A673 (cell line): ENCODE measurements around the gene IGF1R. TPM values are rescaled to one million over a fixed set of nuclear protein-coding genes. Genes with fewer than 3 reads are reported as not detected.

ENCODE experiments used
- BruUV-seq: library from RNA; stranded (reverse); fragments of 400-500 nt; replicated peaks from 2 replicates; lab custom pipeline; 2021; lab: Mats Ljungman, UMichigan
- CTCF ChIA-PET: fragments of 300-600 bp; sonication (Branson Sonifier 250); formaldehyde crosslinking; loops from one replicate; lab custom pipeline; 2022; ENCODE audit warnings: antibody characterized with exemption; lab: Charles Lee
- POLR2A ChIA-PET: fragments of 300-600 bp; sonication (Branson Sonifier 250); formaldehyde crosslinking; loops from one replicate; lab custom pipeline; 2022; ENCODE audit warnings: antibody characterized with exemption; ENCODE audit not compliant: low non-redundant PET; lab: Charles Lee
- DNase-seq: peaks from one replicate; pipeline ENCODE4 v3.0.0-alpha.2; 2015; ENCODE audit warnings: low spot score
- H3K27ac ChIP-seq: fragments of 200-600 bp; sonication (generic); 2 replicates; pipeline ENCODE4 v1.5.1; 2016; ENCODE audit warnings: mixed run types, low read depth, mild to moderate bottlenecking, mixed read lengths, antibody characterized with exemption, low read length; ENCODE audit not compliant: poor library complexity, severe bottlenecking
- H3K27me3 ChIP-seq: fragments of 200-600 bp; sonication (generic); replicated peaks from 2 replicates; pipeline ENCODE4 v1.6.1; 2017; ENCODE audit warnings: mixed run types, low read depth, mild to moderate bottlenecking, mixed read lengths, antibody characterized with exemption, low read length; ENCODE audit not compliant: insufficient read depth, poor library complexity
- H3K36me3 ChIP-seq: fragments of 200-600 bp; sonication (generic); 2 replicates; pipeline ENCODE4 v1.6.1; 2016; ENCODE audit warnings: mixed run types, mild to moderate bottlenecking, mixed read lengths, antibody characterized with exemption, low read length; ENCODE audit not compliant: insufficient read depth, poor library complexity, severe bottlenecking
- H3K4me1 ChIP-seq: fragments of 200-600 bp; sonication (generic); 2 replicates; pipeline ENCODE4 v1.6.1; 2017; ENCODE audit warnings: mixed run types, mild to moderate bottlenecking, mixed read lengths, antibody characterized with exemption, low read length; ENCODE audit not compliant: insufficient read depth, poor library complexity, severe bottlenecking
- H3K4me3 ChIP-seq: fragments of 200-600 bp; sonication (generic); 2 replicates; pipeline ENCODE4 v1.5.1; 2016; ENCODE audit warnings: low read depth, mixed run types, mild to moderate bottlenecking, mixed read lengths, low read length; ENCODE audit not compliant: poor library complexity, severe bottlenecking
- H3K9me3 ChIP-seq: fragments of 200-600 bp; sonication (generic); 2 replicates; pipeline ENCODE4 v1.6.1; 2016; ENCODE audit warnings: mixed run types, low read depth, mild to moderate bottlenecking, mixed read lengths, antibody characterized with exemption, low read length; ENCODE audit not compliant: poor library complexity, severe bottlenecking
- EZH2 ChIP-seq: fragments of 200-600 bp; sonication (generic); IDR thresholded peaks from 2 replicates; pipeline ENCODE4 v1.6.1; 2017; ENCODE audit warnings: borderline replicate concordance, low read depth, mild to moderate bottlenecking, mixed read lengths, antibody characterized with exemption, low read length; ENCODE audit not compliant: poor library complexity, severe bottlenecking
- intact Hi-C: fragments of 100-400 bp; cut with micrococcal nuclease; formaldehyde crosslinking; loops from one replicate; pipeline ENCODE4 v1.10.0; 2022; ENCODE audit not compliant: unreplicated experiment
- total RNA-seq: library from RNA; stranded (reverse); gene quantifications from 2 replicates; pipeline ENCODE4 v1.2.3, GENCODE V29; 2021
- TF ChIP-seq, protein P1 (sequence below): fragments of 300-800, 200-600 bp; sonication (generic); conservative IDR thresholded peaks from 2 replicates; pipeline ENCODE4 v1.5.1; 2017; ENCODE audit warnings: low read depth, mild to moderate bottlenecking, antibody characterized with exemption, low read length, moderate library complexity, mixed read lengths

Gene IGF1R
- total RNA-seq, 1 experiment from 2014 or later = 34.9 TPM

DNA sequence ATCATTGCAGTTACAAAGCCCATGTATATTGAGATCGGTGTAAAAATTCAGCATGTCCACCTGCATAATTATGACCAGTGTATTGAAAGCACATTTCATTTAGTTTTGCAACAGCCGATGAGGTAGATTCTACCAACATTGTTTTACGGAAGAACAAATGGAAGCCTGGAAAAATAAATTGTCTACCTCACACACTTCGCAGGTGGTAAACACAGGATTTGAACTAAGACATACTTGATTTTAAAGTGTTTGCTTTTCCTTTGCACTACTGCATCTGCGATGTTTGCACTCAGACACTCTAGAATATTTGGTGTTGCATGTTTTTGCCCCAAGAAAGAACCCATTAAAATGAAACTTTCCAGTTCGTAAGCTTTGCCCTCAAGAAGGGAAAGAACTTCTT is 210.8 kb downstream of the IGF1R start:
- no peaks in the 10 kb centered on the region for H3K9me3 ChIP-seq
- H3K36me3 ChIP-seq = no peaks in the 10 kb centered on the region
- POLR2A ChIA-PET = no interaction called here
- no TSS peak for BruUV-seq
- peaks cover 61% of the 10 kb centered on the region for H3K4me1 ChIP-seq
- DNase-seq = no peak
- intact Hi-C loops = no loop called here
- no peak overlapping the region for H3K4me3 ChIP-seq
- no peak overlapping the region for H3K27ac ChIP-seq
- H3K27me3 ChIP-seq = no peaks in the 10 kb centered on the region
- TF ChIP-seq EZH2 = no peak
- TF ChIP-seq, protein P1, sequence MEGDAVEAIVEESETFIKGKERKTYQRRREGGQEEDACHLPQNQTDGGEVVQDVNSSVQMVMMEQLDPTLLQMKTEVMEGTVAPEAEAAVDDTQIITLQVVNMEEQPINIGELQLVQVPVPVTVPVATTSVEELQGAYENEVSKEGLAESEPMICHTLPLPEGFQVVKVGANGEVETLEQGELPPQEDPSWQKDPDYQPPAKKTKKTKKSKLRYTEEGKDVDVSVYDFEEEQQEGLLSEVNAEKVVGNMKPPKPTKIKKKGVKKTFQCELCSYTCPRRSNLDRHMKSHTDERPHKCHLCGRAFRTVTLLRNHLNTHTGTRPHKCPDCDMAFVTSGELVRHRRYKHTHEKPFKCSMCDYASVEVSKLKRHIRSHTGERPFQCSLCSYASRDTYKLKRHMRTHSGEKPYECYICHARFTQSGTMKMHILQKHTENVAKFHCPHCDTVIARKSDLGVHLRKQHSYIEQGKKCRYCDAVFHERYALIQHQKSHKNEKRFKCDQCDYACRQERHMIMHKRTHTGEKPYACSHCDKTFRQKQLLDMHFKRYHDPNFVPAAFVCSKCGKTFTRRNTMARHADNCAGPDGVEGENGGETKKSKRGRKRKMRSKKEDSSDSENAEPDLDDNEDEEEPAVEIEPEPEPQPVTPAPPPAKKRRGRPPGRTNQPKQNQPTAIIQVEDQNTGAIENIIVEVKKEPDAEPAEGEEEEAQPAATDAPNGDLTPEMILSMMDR = no peak
- CTCF ChIA-PET = interaction anchor here (1.0 kb wide), 1 partner anchor 8 kb away, joined by 3 read pairs; no protein-coding TSS in a partner anchor

DNA sequence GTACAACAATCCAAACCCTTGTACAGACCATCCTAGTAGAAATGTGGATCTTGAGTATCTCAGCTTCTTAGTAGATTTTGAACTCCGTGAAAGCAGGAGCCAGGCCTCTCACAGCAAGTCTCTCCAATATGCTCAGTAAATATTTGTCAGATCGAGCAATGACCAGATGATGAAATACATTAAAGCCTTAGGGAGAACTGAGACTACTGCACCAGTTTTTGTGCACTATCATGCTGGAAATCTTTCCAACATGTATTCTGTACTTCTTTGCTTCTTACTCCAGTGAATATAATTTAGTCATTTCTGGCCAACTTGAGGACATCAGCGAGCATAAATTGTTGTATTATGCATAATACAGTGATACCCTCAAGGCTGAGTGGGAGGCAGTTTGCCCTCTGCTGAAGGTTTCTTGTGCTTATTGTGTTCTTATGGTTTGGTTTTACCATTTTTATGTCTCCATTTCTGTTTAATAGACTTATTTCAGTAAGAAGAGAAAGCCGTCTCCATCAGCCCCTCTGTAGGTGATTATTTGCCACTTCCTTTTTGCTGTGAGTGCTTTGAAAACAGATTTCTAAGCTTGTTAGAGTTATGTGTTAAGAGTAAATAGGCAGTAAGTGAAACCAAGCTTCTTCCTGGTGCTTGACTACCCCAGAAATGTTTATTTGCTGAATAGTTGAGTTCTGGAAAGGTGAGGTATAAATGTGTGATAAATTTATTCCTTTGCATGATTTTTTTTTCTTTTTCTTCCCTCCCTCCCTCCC is 212.1 kb downstream of the IGF1R start:
- Histone ChIP-seq H3K4me3 (peak overlapping the region; percentile 11), H3K9me3 (no peaks in the 10 kb centered on the region), H3K36me3 (no peaks in the 10 kb centered on the region), H3K27ac (peak overlapping the region; percentile 76), H3K27me3 (no peaks in the 10 kb centered on the region), H3K4me1 (peaks cover 67% of the 10 kb centered on the region)
- no peak for TF ChIP-seq EZH2
- TF ChIP-seq, protein P1 = no peak
- intact Hi-C loops = no loop called here
- ChIA-PET CTCF (interaction anchor here (0.6 to 1.3 kb wide), 3 partner anchors 9 to 222 kb away, joined by 3 to 4 read pairs (median 3); no protein-coding TSS in a partner anchor), POLR2A (no interaction called here)
- BruUV-seq = no TSS peak
- peak; percentile 41 for DNase-seq

DNA sequence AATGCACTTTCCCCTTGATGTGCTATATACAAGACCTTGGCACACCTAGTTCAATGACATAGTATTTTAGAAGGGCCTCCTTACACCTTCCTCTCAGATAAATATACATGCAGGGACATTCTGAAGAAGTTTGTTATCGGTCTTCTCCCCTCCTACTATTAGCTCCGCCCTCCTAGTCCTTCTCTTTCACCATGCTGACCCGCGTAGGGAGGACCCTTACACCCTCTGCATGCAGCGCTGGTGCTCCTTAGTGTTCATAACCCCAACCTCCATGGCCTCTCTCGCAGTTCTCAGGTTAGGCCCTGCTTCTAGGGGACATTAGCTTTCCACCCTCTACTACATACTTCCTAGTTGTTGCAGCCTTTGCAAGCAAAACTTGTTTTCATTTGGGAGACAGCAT is 212.8 kb downstream of the IGF1R start:
- Histone ChIP-seq H3K4me3 (no peak overlapping the region), H3K36me3 (no peaks in the 10 kb centered on the region), H3K27me3 (no peaks in the 10 kb centered on the region), H3K4me1 (peaks cover 67% of the 10 kb centered on the region), H3K27ac (peak overlapping the region; percentile 60), H3K9me3 (no peaks in the 10 kb centered on the region)
- ChIA-PET CTCF (interaction anchor here (1.2 to 1.3 kb wide), 2 partner anchors 10 to 21 kb away, joined by 3 to 4 read pairs; no protein-coding TSS in a partner anchor), POLR2A (no interaction called here)
- TF ChIP-seq, protein P1 = no peak
- no peak for TF ChIP-seq EZH2
- intact Hi-C loops = no loop called here
- no peak for DNase-seq
- BruUV-seq = no TSS peak
